NCI-H1105 (cell line): ENCODE data around the gene ATAD3A.
A peak's percentile ranks its signal among the peaks of the same experiment; 100 is the strongest.
"Not testable (repeated sequence)": the region's sequence is repeated elsewhere in the genome, so short reads cannot be mapped to it uniquely, and the experiment has no call there.

Experiments
- DNase-seq: peaks from one replicate; lab custom pipeline; 2025; lab: John Stamatoyannopoulos, UW

The ATAD3A gene

GRCh38 chr1:1511533-1512285 is at the start of gene ATAD3A:
TSS of gene ATAD3A (plus strand) at chr1:1512162. CDS start at chr1:1512269, 107 bp downstream.
- peak; percentile 96 for DNase-seq

DNA sequence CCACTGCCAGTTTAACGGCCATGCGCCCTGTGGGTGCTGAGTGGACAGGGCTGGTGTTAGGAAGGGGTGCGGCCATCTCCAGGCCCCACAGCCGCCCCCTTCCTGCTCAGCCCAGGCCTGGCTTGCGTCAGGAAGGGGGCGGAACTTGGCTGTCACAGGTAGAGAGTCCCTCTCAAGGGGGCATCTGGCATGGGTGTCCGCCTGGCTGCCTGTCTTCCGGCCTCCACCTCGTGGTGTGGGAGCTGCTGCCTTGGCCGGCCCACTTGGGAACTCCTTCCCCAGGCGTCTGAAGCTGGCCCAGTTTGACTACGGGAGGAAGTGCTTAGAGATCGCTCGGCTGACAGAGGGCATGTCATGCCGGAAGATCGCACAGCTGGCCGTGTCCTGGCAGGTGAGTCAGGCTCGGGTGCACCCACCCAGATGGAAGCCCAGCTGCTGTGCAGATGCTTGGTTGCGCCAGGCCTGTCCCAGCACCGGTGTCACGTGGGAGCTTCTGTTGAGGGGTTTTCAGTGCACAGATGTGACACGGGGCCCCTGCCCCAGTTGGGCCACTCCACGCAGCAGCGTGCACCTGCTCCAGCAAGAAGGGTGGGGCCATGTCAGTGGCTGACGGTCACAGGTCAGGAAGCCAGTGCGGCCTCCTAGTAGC is 49.5 kb upstream of the ATAD3A start:
- DNase-seq: no peak

- DNase-seq: no peak
Observed at GRCh38 chr1:1463312-1463711, 48.6 kb upstream of the ATAD3A start.

GRCh38 chr1:1468196-1468985 is 43.6 kb upstream of the ATAD3A start:
- DNase-seq: not testable (repeated sequence)

DNA sequence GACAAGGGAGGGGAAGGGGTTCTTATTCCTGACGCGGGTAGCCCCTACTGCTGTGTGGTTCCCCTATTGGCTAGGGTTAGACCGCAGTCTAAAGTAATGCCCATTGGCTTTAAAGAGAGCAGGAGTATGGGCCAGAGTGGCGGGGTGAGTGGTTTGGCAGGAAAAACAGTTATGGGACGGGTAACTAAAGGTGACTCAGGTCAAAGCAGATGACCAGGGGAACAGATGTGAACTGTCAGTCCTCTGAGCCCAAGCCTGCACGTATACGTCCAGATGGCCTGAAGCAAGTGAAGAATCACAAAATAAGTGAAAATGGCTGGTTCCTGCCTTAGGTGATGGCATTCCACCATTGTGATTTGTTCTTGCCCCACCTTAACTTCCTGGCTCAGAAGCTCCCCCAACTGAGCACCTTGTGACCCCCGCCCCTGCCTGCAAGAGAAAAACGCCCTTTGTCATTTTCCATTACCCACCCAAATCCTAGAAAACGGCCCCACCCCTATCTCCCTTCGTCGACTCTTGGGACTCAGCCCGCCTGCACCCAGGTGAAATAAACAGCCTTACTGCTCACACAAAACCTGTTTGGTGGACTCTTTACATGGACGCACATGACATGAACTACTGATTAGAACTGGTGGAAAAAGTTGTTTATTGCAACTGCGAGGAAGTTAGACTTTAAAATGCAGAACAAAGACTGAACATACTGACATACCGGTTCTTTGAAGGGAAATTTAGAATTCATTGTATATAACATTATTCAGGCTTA is 41.2 kb upstream of the ATAD3A start:
- DNase-seq: no peak

- DNase-seq: peak; percentile 89
Observed at GRCh38 chr1:1471389-1472052, 40.4 kb upstream of the ATAD3A start, which contains the start of gene ATAD3B. TSS of gene ATAD3B (plus strand) at chr1:1471765. CDS start at chr1:1471885, 120 bp downstream.

DNA sequence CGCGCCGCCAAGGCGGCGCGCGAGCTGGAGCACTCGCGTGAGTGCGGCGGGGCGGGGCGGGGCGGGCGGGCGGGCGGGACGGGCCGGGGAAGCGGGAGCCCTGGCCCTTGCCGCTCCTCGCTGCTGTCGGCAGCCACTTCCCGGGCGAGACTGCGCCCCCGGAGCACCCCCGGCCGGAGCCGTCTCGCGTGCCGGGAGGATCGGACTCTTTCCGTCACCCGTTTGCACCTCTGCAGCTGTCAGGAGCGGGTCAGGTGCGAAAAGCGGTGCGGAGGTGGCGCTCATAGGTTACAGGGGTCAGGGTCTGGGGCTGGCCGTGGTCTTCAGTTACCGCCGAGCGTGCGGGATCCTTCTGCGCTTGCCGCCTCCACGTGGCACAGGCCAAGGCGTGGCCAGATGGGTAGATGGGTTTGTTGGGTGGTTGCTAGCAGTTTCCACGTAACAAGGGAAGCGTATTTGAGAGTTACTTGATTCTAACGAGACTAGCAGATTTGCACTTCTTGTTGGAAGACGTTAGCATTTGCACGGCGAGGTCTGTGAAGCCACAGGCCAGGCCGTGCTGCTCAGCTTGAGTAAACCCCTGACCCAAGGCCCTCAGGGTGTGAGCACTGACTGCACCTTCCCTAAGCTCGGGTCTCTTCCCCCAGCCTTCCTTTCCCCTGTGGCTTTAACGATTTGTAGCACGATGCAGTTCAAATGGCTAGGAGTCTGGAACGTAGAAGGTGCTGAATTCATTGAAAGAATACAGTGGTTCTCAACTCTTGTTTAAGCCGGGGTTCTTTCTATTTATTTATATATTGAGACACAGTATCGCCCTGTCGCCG is 39.7 kb upstream of the ATAD3A start:
- not testable (repeated sequence) for DNase-seq

- DNase-seq: not testable (repeated sequence)
Observed at GRCh38 chr1:1476011-1476410, 36.0 kb upstream of the ATAD3A start.

- no peak for DNase-seq
Observed at GRCh38 chr1:1477206-1477605, 34.8 kb upstream of the ATAD3A start.

DNA sequence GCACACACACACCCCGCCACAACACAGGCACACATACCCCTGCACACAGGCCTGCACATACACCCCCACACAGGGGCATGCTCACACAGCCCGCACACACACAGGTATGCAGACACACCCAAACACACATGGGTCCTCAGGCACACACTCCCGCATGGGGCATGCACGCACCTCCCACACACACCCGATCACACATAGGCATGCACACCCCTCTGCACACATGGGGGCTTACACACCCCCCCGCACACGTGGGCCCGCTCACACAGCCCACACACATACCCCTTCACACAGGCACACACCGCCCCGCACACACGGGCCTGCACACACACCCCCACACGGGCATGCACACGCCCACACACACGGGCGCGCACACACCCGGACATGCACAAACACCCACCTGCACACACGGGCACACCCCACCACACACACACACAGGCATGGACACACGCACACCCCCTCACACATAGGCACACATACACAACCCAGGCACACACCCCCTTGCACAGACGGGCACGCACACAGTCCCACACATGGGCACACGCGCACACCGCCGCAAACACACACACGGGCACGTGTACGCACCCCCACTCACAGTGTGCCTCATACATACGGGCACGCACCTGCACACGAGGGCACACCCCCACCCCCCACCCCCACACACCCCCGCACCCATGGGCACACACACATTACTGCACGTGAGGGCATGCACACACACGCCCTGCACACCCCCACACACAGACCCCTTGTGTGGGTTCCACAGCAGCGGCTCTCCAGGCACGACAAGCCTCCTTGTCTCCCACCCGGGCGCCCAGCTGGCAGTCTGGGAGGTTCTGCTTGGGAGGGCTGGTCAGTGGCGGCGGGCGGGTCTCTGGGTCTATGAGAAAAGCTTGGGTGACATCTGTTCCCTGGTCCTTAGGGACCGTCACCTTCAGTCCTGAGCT is 32.1 kb upstream of the ATAD3A start:
- no peak for DNase-seq

- DNase-seq: not testable (repeated sequence)
Observed at GRCh38 chr1:1480488-1480867, 31.5 kb upstream of the ATAD3A start.

- DNase-seq: not testable (repeated sequence)
Observed at GRCh38 chr1:1481811-1482210, 30.2 kb upstream of the ATAD3A start.

- DNase-seq: no peak
Observed at GRCh38 chr1:1482856-1483255, 29.1 kb upstream of the ATAD3A start.

DNA sequence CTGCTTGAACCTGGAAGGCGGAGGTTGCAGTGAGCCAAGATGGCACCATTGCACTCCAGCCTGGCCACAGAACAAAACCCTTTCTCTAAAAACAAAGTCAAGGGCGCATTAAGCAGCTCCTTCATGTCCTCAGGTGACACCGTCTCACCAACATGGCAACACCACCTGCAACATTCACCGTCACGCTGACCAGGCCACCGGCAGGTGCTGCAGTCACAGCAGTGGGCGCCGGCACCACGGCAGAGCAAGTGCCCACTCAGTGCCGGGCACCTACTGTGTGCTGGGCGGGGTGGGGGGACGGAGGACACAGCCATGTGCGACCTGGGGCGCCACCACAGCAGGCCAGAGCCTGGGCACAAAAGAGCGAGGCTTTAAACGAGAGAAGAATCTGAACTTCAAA is 28.2 kb upstream of the ATAD3A start:
- no peak for DNase-seq

DNA sequence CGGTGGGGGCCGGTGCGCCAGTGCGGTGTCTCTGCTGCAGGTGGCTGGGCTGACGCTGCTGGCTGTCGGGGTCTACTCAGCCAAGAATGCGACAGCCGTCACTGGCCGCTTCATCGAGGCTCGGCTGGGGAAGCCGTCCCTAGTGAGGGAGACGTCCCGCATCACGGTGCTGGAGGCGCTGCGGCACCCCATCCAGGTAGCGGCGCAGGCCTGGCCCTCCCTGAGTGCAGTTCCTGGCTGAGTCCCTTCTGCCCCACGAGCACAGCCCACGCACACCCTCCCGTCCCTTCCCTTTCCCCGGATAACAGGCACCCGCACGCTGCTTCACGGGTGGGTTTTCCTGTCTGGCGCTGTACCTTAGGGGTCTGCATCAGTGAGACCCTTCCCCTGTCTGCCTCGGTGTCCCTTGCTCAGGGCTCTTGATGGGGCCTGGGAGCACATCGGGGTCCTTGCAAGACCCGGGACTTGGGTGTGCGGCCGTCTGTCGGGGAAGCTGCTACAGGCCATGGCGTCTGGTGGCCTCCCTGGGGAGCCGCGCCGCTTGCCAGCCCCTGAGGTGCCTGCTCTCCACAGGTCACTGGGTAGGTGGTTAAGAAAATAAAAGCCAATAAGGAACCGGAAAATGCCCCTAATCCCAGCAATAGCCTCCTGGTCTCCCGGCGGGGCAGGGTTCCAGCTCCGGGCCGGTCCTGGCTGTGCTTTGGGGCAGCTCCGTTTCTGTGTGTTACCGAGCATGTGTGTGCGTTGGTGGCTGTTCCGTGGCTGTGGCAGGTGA is 26.8 kb upstream of the ATAD3A start:
- DNase-seq: not testable (repeated sequence)

GRCh38 chr1:1485755-1486317 is 26.1 kb upstream of the ATAD3A start:
- not testable (repeated sequence) for DNase-seq

DNA sequence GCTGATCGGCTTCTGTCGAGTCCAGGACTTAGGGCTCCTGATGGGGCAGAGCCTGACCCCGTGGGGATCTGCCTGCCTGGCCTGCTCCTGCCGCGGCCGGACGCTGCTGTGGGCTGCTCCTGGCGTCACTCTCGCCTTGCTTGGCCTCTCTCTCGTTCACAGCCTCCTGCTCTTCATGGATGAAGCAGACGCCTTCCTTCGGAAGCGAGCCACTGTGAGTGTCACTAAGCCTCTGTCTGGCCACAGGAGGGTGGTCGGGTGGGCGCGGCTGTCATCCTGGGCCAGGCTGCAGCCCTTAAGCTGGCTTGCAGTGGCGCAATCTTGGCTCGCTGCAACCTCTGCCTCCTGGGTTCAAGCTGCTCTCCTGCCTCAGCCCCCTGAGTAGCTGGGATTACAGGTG is 24.3 kb upstream of the ATAD3A start:
- no peak for DNase-seq

GRCh38 chr1:1489231-1489630 is 22.7 kb upstream of the ATAD3A start:
- no peak for DNase-seq
